Large intestine (tissue), 3 donors: ENCODE measurements around the gene COL27A1. TPM values are rescaled to one million over a fixed set of nuclear protein-coding genes. Genes with fewer than 3 reads are reported as not detected.

ENCODE experiments used
- DNase-seq, 2 donors: peaks; one replicate each; pipeline versions ENCODE4 v3.0.0 to v3.0.0-alpha.2; 2013
- H3K27ac ChIP-seq: one replicate; pipeline ENCODE4 v1.5.1; 2013; ENCODE audit warnings: low read length
- H3K27me3 ChIP-seq: 2 replicates; pipeline ENCODE4 v1.6.1; 2013; ENCODE audit warnings: low read length; ENCODE audit not compliant: control insufficient read depth, insufficient read depth
- H3K36me3 ChIP-seq: 2 replicates; pipeline ENCODE4 v1.6.1; 2013; ENCODE audit warnings: low read length; ENCODE audit not compliant: control insufficient read depth, insufficient read depth
- H3K4me1 ChIP-seq: one replicate; pipeline ENCODE4 v1.6.1; 2013; ENCODE audit warnings: low read length; ENCODE audit not compliant: control insufficient read depth, insufficient read depth
- H3K4me3 ChIP-seq: one replicate; pipeline ENCODE4 v1.5.1; 2013; ENCODE audit warnings: low read length
- H3K9me3 ChIP-seq: one replicate; pipeline ENCODE4 v1.6.1; 2013; ENCODE audit warnings: mild to moderate bottlenecking, low read depth, low read length, moderate library complexity; ENCODE audit not compliant: control insufficient read depth
- WGBS: methylation state at CpG from one replicate; pipeline ENCODE4 v1.1.5; 2013; ENCODE audit warnings: low lambda C conversion rate; ENCODE audit not compliant: insufficient coverage; 5-methylcytosine and 5-hydroxymethylcytosine counted together
- polyA plus RNA-seq: library from polyadenylated mRNA; unstranded; fragments of 120-200 nt; gene quantifications from one replicate; pipeline ENCODE4 v1.2.1, GENCODE V29; 2013

Gene COL27A1
- polyA plus RNA-seq, 1 donor = 117 TPM

DNA sequence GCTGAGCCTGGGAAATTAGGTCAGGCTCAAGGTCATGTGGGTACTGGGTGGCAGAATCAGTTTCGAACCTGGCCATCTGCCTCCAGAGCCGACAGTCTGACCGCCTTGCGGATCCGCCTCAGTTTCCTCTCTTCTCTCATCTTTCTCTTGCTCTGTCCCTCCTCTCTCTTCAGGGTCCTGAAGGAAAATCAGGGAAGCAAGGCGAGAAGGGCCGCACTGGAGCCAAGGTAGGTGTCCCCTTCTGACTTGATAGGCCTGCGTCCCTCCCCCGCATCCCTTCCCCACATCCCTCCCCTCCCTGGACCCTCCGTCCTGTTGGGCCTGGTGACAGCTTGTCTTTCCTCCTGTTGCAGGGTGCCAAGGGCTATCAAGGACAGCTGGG lies 126.8 kb downstream of the COL27A1 start:
- no peak overlapping the region for H3K27ac ChIP-seq
- H3K9me3 ChIP-seq = no peaks in the 10 kb centered on the region
- no peak overlapping the region for H3K4me3 ChIP-seq
- H3K36me3 ChIP-seq = peaks cover 70% of the 10 kb centered on the region
- H3K27me3 ChIP-seq = no peaks in the 10 kb centered on the region
- no CpG with 5 or more reads among the region's 10 CpGs for WGBS
- DNase-seq = no peak
- no peaks in the 10 kb centered on the region for H3K4me1 ChIP-seq

DNA sequence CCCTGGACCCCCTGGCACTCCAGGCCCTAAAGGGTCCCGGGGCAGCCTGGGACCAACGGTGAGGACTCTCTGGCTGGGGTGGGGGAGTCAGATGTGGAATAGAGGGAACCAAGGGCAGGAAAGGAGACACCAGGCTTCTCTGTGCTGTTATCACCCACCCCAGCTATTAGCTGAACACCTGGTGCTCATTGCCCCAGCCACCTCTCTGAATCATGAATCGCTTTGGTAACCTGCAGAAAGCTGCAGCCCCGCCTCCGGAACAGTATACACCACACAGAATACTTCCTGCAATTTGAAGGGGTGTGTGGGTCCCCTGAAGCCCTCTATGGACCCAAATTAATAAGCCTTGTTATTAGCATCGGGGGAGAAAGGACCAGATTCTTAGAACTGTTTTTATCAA lies 127.2 kb downstream of the COL27A1 start:
- Histone ChIP-seq H3K4me3 (no peak overlapping the region), H3K36me3 (peaks cover 69% of the 10 kb centered on the region), H3K4me1 (no peaks in the 10 kb centered on the region), H3K27me3 (no peaks in the 10 kb centered on the region), H3K9me3 (no peaks in the 10 kb centered on the region), H3K27ac (no peak overlapping the region)
- no CpG with 5 or more reads among the region's 6 CpGs for WGBS
- no peak for DNase-seq

DNA sequence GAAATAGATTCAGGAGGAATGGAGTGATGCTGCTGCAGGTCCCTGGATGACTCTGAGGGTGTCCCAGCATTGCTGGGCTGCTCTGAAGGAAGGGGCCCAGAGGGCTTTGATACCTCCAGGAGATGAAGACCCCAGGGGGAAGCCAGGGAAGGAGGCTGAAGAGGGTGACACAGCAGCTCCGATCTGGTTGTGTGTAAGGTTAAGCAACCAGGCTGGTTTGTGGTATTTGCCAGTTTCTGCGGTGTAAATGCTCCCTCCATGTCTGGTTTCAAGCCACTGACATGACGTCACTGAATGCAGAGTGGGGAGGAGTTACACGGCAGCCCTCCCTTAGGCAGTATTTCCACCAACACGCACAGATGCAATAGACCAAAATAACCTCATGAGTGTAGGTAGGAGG lies 127.6 kb downstream of the COL27A1 start:
- WGBS = no CpG with 5 or more reads among the region's 5 CpGs
- no peaks in the 10 kb centered on the region for H3K9me3 ChIP-seq
- no peak for DNase-seq
- H3K27me3 ChIP-seq = no peaks in the 10 kb centered on the region
- H3K4me1 ChIP-seq = no peaks in the 10 kb centered on the region
- no peak overlapping the region for H3K4me3 ChIP-seq
- H3K27ac ChIP-seq = no peak overlapping the region
- H3K36me3 ChIP-seq = peaks cover 72% of the 10 kb centered on the region

- no peaks in the 10 kb centered on the region for H3K4me1 ChIP-seq
- DNase-seq = no peak
- H3K4me3 ChIP-seq = no peak overlapping the region
- H3K36me3 ChIP-seq = peaks cover 79% of the 10 kb centered on the region
- no peaks in the 10 kb centered on the region for H3K27me3 ChIP-seq
- no peak overlapping the region for H3K27ac ChIP-seq
- no CpG with 5 or more reads among the region's 14 CpGs for WGBS
- no peaks in the 10 kb centered on the region for H3K9me3 ChIP-seq
Measured at GRCh38 chr9:114283551-114284111, 128.3 kb downstream of the COL27A1 start.

DNA sequence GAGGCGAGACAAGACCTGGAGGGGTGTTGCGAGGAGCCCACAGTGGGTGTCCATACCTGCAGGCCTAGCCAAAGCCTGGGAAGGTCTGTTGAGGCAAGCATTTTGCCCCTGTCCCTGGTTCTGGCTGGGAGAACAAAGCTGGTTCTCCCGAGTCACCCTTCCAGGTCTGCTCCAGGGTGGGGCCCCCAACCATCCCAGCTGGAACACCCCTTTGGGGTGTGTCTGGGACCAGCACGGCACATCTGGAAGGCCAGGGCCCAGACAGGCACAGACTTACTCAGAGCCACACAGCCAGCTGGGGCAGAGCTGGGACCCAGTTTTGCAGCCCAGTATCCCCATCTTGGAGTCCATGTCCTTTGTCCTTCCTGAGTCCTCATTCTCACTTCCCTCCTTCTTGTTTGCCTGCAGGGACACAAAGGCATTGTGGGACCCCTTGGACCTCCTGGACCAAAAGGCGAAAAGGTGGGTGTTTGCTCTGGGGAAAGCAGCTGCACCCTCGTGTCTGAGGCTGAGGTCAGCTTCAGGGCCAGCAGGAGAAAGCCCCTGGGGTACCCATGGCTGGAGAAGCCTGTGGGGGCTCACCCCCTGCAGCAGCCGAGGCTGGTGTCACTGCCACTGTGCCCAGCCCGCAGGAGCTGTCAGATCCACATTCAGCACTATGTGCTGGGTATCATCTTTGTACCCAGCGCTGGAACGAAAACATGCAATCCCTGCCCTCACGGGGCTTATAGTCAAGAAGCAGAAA lies 129.2 kb downstream of the COL27A1 start:
- no CpG with 5 or more reads among the region's 11 CpGs for WGBS
- DNase-seq = no peak

DNA sequence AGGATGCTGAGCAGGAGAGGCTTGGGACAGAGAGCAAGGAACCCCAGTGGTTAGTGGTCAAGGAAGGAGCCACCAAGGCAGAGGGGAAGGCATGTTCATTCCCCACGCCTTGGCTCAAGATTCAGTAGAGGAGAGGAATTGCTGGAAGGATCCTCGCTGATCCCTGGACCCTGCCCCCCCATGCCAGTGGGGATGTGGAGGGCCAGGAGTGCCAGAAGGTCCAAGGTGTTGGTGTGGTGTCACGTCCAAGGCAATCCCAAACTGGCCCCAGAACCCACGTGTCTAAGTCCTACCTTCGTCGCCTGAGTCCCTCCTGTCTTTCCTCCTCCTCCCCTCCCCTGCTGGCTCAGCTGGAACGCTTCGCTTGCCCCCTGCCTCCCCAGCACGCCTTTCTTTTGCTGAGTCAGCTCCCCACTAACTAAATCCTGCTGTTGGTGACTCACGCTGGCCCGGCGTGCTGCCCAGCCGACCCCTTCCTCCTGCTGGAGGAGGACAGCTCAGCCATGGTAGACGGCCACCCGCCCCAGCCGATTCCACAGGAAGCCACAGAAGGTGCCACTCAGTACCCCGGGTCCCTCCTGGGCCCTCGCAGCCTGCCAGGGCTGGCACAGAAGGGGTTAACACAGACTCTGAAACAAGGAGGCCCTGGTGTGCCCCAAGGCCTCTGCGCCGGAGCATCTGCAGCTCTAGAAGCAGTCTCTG lies 130.0 kb downstream of the COL27A1 start:
- H3K27me3 ChIP-seq = no peaks in the 10 kb centered on the region
- no peaks in the 10 kb centered on the region for H3K4me1 ChIP-seq
- H3K4me3 ChIP-seq = no peak overlapping the region
- WGBS = no CpG with 5 or more reads among the region's 20 CpGs
- no peaks in the 10 kb centered on the region for H3K9me3 ChIP-seq
- H3K27ac ChIP-seq = no peak overlapping the region
- DNase-seq = no peak
- H3K36me3 ChIP-seq = peaks cover 78% of the 10 kb centered on the region

More for the DNA sequence above, 129.2 kb downstream of the COL27A1 start:
- Histone ChIP-seq H3K4me3 (no peak overlapping the region), H3K9me3 (no peaks in the 10 kb centered on the region), H3K27ac (no peak overlapping the region), H3K27me3 (no peaks in the 10 kb centered on the region), H3K36me3 (peaks cover 78% of the 10 kb centered on the region), H3K4me1 (no peaks in the 10 kb centered on the region)

GRCh38 chr9:114286146-114286679 lies 130.9 kb downstream of the COL27A1 start:
- Histone ChIP-seq H3K27me3 (no peaks in the 10 kb centered on the region), H3K9me3 (no peaks in the 10 kb centered on the region), H3K27ac (no peak overlapping the region), H3K36me3 (peaks cover 81% of the 10 kb centered on the region), H3K4me1 (no peaks in the 10 kb centered on the region), H3K4me3 (no peak overlapping the region)
- DNase-seq = no peak
- no CpG with 5 or more reads among the region's 10 CpGs for WGBS

DNA sequence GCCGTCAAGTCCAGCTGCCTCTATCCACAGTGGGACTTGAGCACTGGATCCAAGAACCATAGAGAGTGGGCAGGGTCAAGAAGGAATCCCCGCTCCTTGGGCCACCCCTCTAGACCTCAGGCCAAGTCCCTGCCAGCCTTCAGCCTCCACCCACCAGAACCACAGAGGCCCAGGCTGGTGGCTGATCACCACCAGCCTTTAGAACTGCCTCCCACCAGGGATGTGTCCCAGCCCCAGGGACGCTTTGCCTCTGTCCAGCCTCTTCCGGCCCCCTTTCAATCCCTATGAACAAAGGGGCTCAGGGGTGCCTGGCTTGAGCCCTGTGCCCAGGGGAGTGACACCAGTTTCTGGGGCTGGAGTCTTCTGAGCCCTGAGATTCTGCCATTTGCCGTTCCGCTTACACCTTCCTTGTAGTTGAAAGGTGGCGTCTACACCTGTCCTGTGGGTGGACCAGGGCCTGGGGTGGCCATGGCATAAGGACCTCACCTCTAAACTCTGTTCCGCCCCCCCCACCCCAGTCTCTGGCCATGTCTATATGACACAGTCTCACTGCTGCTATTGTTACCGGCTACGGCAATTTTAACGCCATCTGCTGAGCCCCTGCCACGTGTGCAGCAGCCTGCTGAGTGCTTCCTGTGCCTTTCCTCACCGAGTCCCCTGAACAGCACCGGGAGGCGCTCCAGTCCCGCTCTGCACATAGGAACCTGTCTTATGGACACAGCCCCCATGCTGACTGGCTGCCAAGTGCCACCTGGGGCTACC lies 131.8 kb downstream of the COL27A1 start:
- no CpG with 5 or more reads among the region's 16 CpGs for WGBS
- Histone ChIP-seq H3K27ac (no peak overlapping the region), H3K27me3 (no peaks in the 10 kb centered on the region), H3K4me1 (no peaks in the 10 kb centered on the region), H3K36me3 (peaks cover 78% of the 10 kb centered on the region), H3K4me3 (no peak overlapping the region), H3K9me3 (no peaks in the 10 kb centered on the region)
- no peak for DNase-seq

DNA sequence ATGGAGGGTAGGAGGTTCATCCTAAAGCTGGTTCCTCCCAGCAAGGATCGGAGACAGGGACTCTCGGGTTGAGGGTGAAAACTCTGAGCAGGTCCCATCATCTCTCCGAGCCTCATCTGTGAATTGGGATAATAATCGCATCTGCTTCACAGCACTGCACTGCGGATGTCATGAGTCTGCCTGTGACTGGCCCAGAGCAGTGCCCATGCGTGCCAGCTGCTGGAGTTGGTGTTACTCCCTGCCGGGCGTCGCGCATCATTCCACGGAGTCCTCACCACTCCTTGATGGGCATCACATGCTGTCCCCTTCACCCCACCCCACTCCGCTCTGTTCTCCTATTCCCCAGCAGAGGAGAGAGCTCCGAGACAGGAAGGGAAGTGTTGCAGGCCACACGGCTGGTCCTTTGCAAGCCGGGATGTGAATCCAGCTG lies 132.4 kb downstream of the COL27A1 start:
- DNase-seq = no peak
- Histone ChIP-seq H3K36me3 (peaks cover 75% of the 10 kb centered on the region), H3K4me1 (no peaks in the 10 kb centered on the region), H3K27ac (no peak overlapping the region), H3K9me3 (no peaks in the 10 kb centered on the region), H3K4me3 (no peak overlapping the region), H3K27me3 (no peaks in the 10 kb centered on the region)
- no CpG with 5 or more reads among the region's 15 CpGs for WGBS
